Liver (tissue), 3 donors: Measurements from ENCODE around the gene SLC8A1.

Source experiments
- GABPA ChIP-seq, 2 donors: IDR thresholded peaks in 1 of 2; conservative IDR thresholded peaks in 1 of 2; 2 replicates each; pipeline ENCODE4 v1.6.1; 2016; ENCODE audit warnings: antibody characterized with exemption in 2 of 2, mild to moderate bottlenecking in 1 of 2, moderate library complexity in 1 of 2
- JUND ChIP-seq, 2 donors: IDR thresholded peaks; 2 replicates each; pipeline ENCODE4 v1.6.1; 2016; ENCODE audit warnings: antibody characterized with exemption in 2 of 2
- RAD21 ChIP-seq, 2 donors: IDR thresholded peaks; 2 replicates each; pipeline ENCODE4 v1.6.1; 2016; ENCODE audit warnings: antibody characterized with exemption in 2 of 2, mild to moderate bottlenecking in 2 of 2
- RXRA ChIP-seq, 2 donors: IDR thresholded peaks; 2 replicates each; pipeline ENCODE4 v1.6.1; 2017 to 2018; ENCODE audit warnings: antibody characterized with exemption in 2 of 2, mild to moderate bottlenecking in 1 of 2
- YY1 ChIP-seq: IDR thresholded peaks from 2 replicates; pipeline ENCODE4 v1.6.1; 2016; ENCODE audit warnings: antibody characterized with exemption, mild to moderate bottlenecking
- TF ChIP-seq, protein P1 (sequence below): fragments of 150-350 bp; IDR thresholded peaks from 2 replicates; pipeline ENCODE4 v1.5.1; 2017; ENCODE audit warnings: improper control_type of control experiment, low read depth, low read length; ENCODE audit not compliant: missing input control
- TF ChIP-seq, protein P2 (sequence below): IDR thresholded peaks from 2 replicates; pipeline ENCODE4 v1.6.1; 2016; ENCODE audit warnings: antibody characterized with exemption
- TF ChIP-seq, protein P3 (sequence below): IDR thresholded peaks from 2 replicates; pipeline ENCODE4 v1.6.1; 2016; ENCODE audit warnings: antibody characterized with exemption, mild to moderate bottlenecking
- TF ChIP-seq, protein P4 (sequence below): IDR thresholded peaks from 2 replicates; pipeline ENCODE4 v1.6.1; 2016; ENCODE audit warnings: antibody characterized with exemption
- TF ChIP-seq, protein P5 (sequence below): IDR thresholded peaks from 2 replicates; pipeline ENCODE4 v1.6.1; 2016; ENCODE audit warnings: antibody characterized with exemption
- donor health status: healthy.
- donor health status: healthy.

DNA sequence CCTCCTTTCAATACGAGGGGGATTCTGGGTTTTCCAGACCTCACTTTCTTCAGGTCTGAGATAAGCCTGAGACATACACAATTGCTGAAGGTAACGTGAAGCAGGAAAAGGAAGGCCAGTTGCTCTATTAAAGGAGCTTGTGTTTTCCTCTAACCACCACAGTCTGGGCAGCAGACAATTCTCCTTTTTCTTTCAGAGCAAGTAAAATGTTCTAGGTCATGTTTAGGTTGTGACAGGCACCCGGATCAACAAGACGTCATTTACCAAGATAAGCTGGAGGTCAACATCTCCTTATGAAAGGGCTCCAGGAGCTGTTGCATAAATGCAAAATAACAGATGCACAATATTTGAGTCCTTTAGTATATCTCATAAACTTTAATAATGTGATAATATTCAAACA lies 148.1 kb downstream of the SLC8A1 start:
- TF ChIP-seq YY1 = no peak
- TF ChIP-seq, protein P1, sequence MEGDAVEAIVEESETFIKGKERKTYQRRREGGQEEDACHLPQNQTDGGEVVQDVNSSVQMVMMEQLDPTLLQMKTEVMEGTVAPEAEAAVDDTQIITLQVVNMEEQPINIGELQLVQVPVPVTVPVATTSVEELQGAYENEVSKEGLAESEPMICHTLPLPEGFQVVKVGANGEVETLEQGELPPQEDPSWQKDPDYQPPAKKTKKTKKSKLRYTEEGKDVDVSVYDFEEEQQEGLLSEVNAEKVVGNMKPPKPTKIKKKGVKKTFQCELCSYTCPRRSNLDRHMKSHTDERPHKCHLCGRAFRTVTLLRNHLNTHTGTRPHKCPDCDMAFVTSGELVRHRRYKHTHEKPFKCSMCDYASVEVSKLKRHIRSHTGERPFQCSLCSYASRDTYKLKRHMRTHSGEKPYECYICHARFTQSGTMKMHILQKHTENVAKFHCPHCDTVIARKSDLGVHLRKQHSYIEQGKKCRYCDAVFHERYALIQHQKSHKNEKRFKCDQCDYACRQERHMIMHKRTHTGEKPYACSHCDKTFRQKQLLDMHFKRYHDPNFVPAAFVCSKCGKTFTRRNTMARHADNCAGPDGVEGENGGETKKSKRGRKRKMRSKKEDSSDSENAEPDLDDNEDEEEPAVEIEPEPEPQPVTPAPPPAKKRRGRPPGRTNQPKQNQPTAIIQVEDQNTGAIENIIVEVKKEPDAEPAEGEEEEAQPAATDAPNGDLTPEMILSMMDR = no peak
- TF ChIP-seq, protein P2, sequence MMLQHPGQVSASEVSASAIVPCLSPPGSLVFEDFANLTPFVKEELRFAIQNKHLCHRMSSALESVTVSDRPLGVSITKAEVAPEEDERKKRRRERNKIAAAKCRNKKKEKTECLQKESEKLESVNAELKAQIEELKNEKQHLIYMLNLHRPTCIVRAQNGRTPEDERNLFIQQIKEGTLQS = no peak
- no peak for TF ChIP-seq JUND (IDR thresholded peaks at IDR 0.05)
- TF ChIP-seq, protein P3, sequence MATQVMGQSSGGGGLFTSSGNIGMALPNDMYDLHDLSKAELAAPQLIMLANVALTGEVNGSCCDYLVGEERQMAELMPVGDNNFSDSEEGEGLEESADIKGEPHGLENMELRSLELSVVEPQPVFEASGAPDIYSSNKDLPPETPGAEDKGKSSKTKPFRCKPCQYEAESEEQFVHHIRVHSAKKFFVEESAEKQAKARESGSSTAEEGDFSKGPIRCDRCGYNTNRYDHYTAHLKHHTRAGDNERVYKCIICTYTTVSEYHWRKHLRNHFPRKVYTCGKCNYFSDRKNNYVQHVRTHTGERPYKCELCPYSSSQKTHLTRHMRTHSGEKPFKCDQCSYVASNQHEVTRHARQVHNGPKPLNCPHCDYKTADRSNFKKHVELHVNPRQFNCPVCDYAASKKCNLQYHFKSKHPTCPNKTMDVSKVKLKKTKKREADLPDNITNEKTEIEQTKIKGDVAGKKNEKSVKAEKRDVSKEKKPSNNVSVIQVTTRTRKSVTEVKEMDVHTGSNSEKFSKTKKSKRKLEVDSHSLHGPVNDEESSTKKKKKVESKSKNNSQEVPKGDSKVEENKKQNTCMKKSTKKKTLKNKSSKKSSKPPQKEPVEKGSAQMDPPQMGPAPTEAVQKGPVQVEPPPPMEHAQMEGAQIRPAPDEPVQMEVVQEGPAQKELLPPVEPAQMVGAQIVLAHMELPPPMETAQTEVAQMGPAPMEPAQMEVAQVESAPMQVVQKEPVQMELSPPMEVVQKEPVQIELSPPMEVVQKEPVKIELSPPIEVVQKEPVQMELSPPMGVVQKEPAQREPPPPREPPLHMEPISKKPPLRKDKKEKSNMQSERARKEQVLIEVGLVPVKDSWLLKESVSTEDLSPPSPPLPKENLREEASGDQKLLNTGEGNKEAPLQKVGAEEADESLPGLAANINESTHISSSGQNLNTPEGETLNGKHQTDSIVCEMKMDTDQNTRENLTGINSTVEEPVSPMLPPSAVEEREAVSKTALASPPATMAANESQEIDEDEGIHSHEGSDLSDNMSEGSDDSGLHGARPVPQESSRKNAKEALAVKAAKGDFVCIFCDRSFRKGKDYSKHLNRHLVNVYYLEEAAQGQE = no peak
- no peak for TF ChIP-seq RAD21 (IDR thresholded peaks at IDR 0.05)
- TF ChIP-seq, protein P4, sequence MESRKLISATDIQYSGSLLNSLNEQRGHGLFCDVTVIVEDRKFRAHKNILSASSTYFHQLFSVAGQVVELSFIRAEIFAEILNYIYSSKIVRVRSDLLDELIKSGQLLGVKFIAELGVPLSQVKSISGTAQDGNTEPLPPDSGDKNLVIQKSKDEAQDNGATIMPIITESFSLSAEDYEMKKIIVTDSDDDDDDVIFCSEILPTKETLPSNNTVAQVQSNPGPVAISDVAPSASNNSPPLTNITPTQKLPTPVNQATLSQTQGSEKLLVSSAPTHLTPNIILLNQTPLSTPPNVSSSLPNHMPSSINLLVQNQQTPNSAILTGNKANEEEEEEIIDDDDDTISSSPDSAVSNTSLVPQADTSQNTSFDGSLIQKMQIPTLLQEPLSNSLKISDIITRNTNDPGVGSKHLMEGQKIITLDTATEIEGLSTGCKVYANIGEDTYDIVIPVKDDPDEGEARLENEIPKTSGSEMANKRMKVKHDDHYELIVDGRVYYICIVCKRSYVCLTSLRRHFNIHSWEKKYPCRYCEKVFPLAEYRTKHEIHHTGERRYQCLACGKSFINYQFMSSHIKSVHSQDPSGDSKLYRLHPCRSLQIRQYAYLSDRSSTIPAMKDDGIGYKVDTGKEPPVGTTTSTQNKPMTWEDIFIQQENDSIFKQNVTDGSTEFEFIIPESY = no peak
- TF ChIP-seq GABPA (IDR thresholded peaks at IDR 0.05 in 1 of 2, conservative IDR thresholded peaks at IDR 0.05 in 1 of 2) = no peak
- TF ChIP-seq, protein P5, sequence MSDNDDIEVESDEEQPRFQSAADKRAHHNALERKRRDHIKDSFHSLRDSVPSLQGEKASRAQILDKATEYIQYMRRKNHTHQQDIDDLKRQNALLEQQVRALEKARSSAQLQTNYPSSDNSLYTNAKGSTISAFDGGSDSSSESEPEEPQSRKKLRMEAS = no peak
- TF ChIP-seq RXRA (IDR thresholded peaks at IDR 0.05) = no peak
